GM12865 (cell line): ENCODE results near the gene LMOD1.

Experiments used
- DNase-seq: peaks from one replicate; pipeline ENCODE4 v3.0.0; 2010; ENCODE audit warnings: low read depth
- H3K4me3 ChIP-seq: 2 replicates; pipeline ENCODE4 v1.5.1; 2011; ENCODE audit warnings: mild to moderate bottlenecking, low read depth, low read length, control low read depth
- CTCF ChIP-seq: IDR thresholded peaks from 2 replicates; pipeline ENCODE4 v1.5.1; 2011; ENCODE audit warnings: low read length, control low read depth, low read depth, inconsistent platforms; ENCODE audit not compliant: insufficient read depth; ENCODE audit errors: missing control alignments

LMOD1 gene

GRCh38 chr1:201849372-201850052, 96.8 kb downstream of the LMOD1 start:
- TF ChIP-seq CTCF: no peak
- no peak for DNase-seq
- no peak overlapping the region for H3K4me3 ChIP-seq

GRCh38 chr1:201848230-201848629, 98.1 kb downstream of the LMOD1 start:
- DNase-seq: no peak
- no peak overlapping the region for H3K4me3 ChIP-seq
- TF ChIP-seq CTCF: no peak

- no peak for TF ChIP-seq CTCF
- no peak overlapping the region for H3K4me3 ChIP-seq
- no peak for DNase-seq
These were observed 99.2 kb downstream of the LMOD1 start for GRCh38 chr1:201847150-201847549.
